Measurements from ENCODE around the gene CRIP1. TPM values are rescaled to one million over a fixed set of nuclear protein-coding genes. Genes with fewer than 3 reads are reported as not detected.

CRIP1 gene
- total and polyA plus RNA-seq, 10 of the 15 experiments (the other 5 are each of a cell fraction or from before 2014, with no cell fraction given), result 66.8 to 259 (median 154) TPM

- BruUV-seq (replicated peaks), result no TSS peak
- intact Hi-C loops (cut with micrococcal nuclease; ENCODE audit: unreplicated experiment) (loop anchor here (1.0 to 10.0 kb wide), 2 partner anchors 8 to 416 kb away; partner anchors contain the start of gene GPR132), in situ Hi-C loops (cut with MboI) (no loop called here)
- WGBS (ENCODE audit: insufficient coverage, insufficient replicate concordance, low lambda C conversion rate, missing lambda C conversion rate), result 5% methylated on average over 33 of the region's 35 CpGs
- ATAC-seq, result peak; percentile 83
- ChIA-PET SMC1A (ENCODE audit: uncharacterized antibody, unreplicated experiment) (interaction anchor here (0.7 to 2.4 kb wide), 6 partner anchors 9 to 110 kb away, joined by 3 to 39 read pairs (median 4); partner anchors contain the start of genes TEDC1 and TEX22), RAD21 (ENCODE audit: unreplicated experiment) (interaction anchor here (0.6 to 2.3 kb wide), 12 partner anchors 9 to 435 kb away, joined by 3 to 74 read pairs (median 4); no protein-coding TSS in a partner anchor), POLR2A (interaction anchor here (0.6 to 2.2 kb wide), 2 partner anchors 9 to 82 kb away, joined by 3 to 23 read pairs; no protein-coding TSS in a partner anchor), CTCF (interaction anchor here (0.6 to 2.9 kb wide), 26 partner anchors 10 to 1364 kb away, joined by 3 to 103 read pairs (median 4); partner anchors contain the start of genes BRF1 and TEDC1)
- peak; percentile 91 for FAIRE-seq
- Histone ChIP-seq H3K36me3 (ENCODE audit: control insufficient read depth in 2 of 2, insufficient read depth in 2 of 2, low read length in 1 of 2) (no peaks in the 10 kb centered on the region), H3K79me2 (ENCODE audit: control insufficient read depth, insufficient read depth, low read length) (no peaks in the 10 kb centered on the region), H3K27ac (ENCODE audit: control insufficient read depth, insufficient read depth) (no peak overlapping the region; the same call in 1 of the 2 replicates), H3K4me1 (ENCODE audit: control insufficient read depth, insufficient read depth, low read length) (peaks cover 23% of the 10 kb centered on the region), H3K4me3 (peak overlapping the region; percentile 25; the same call in 1 of the 2 replicates), H3K9me3 (replicated peaks; ENCODE audit: control insufficient read depth, insufficient read depth, low read length) (no peaks in the 10 kb centered on the region; the same call in 2 of the 3 replicates), H4K20me1 (ENCODE audit: control insufficient read depth, insufficient read depth) (no peaks in the 10 kb centered on the region), H3K27me3 (replicated peaks in 1 of 2; ENCODE audit: control insufficient read depth in 2 of 2, insufficient read depth in 2 of 2, low read length in 1 of 2) (peaks cover 2% of the 10 kb centered on the region in 2 experiments; a peak in 3 of 4 replicates), H3K4me2 (ENCODE audit: control insufficient read depth, insufficient read depth) (peak overlapping the region; percentile 77), H3K9ac (ENCODE audit: control insufficient read depth, insufficient read depth, low read length) (peak overlapping the region; percentile 5; the same call in 1 of the 2 replicates), H2AFZ (ENCODE audit: control insufficient read depth, low read depth, low read length) (peak overlapping the region; percentile 77)
- DNase-seq (ENCODE audit: low read depth, low spot score), result no peak
- peak; percentile 44 for TF ChIP-seq SKIL (IDR thresholded peaks at IDR 0.05; ENCODE audit: low read depth, poor library complexity, severe bottlenecking)
- TF ChIP-seq, protein P1, sequence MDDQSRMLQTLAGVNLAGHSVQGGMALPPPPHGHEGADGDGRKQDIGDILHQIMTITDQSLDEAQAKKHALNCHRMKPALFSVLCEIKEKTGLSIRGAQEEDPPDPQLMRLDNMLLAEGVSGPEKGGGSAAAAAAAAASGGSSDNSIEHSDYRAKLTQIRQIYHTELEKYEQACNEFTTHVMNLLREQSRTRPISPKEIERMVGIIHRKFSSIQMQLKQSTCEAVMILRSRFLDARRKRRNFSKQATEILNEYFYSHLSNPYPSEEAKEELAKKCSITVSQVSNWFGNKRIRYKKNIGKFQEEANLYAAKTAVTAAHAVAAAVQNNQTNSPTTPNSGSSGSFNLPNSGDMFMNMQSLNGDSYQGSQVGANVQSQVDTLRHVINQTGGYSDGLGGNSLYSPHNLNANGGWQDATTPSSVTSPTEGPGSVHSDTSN (IDR thresholded peaks at IDR 0.05; ENCODE audit: insufficient replicate concordance, low read depth, low read length), result no peak
- TF ChIP-seq EGR1 (IDR thresholded peaks at IDR 0.05; ENCODE audit: borderline replicate concordance in 1 of 2, low read depth in 2 of 2, low read length in 2 of 2), result peak in 1 of 2 experiments; percentile 48; a peak in 1 of 3 replicates
- TF ChIP-seq SMAD5 (IDR thresholded peaks at IDR 0.05; ENCODE audit: low read depth), result no peak
- TF ChIP-seq STAT1 (conservative IDR thresholded peaks at IDR 0.05), result 0 out of 2 replicates have a peak, but pooled peaks have one; percentile 70
- TF ChIP-seq, protein P2, sequence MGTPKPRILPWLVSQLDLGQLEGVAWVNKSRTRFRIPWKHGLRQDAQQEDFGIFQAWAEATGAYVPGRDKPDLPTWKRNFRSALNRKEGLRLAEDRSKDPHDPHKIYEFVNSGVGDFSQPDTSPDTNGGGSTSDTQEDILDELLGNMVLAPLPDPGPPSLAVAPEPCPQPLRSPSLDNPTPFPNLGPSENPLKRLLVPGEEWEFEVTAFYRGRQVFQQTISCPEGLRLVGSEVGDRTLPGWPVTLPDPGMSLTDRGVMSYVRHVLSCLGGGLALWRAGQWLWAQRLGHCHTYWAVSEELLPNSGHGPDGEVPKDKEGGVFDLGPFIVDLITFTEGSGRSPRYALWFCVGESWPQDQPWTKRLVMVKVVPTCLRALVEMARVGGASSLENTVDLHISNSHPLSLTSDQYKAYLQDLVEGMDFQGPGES (IDR thresholded peaks at IDR 0.05), result no peak
- TF ChIP-seq HCFC1 (IDR thresholded peaks at IDR 0.05; ENCODE audit: low read length), result 0 out of 2 replicates have a peak, but pooled peaks have one; percentile 23
- TF ChIP-seq KLF5 (IDR thresholded peaks at IDR 0.05; ENCODE audit: partially characterized antibody), result no peak
- TF ChIP-seq, protein P3, sequence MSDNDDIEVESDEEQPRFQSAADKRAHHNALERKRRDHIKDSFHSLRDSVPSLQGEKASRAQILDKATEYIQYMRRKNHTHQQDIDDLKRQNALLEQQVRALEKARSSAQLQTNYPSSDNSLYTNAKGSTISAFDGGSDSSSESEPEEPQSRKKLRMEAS (IDR thresholded peaks at IDR 0.05; ENCODE audit: low read depth, low read length), result 0 out of 2 replicates have a peak, but pooled peaks have one; percentile 27
- TF ChIP-seq SIN3A (IDR thresholded peaks at IDR 0.05; ENCODE audit: low read depth, low read length), result peak; percentile 23; the same call in 1 of the 2 replicates
- 0 out of 2 replicates have a peak, but pooled peaks have one; percentile 70 for TF ChIP-seq ZNF207 (IDR thresholded peaks at IDR 0.05; ENCODE audit: borderline replicate concordance)
- TF ChIP-seq MEF2B (IDR thresholded peaks at IDR 0.05; ENCODE audit: partially characterized antibody, poor library complexity, severe bottlenecking), result peak; percentile 50
- peak; percentile 58; the same call in 1 of the 2 replicates for TF ChIP-seq HSF1 (IDR thresholded peaks at IDR 0.05; ENCODE audit: low read depth, low read length)
Observed at GRCh38 chr14:105480807-105481801, 5.6 kb upstream of the CRIP1 start.

All from GM12878 (cell line).